GM12878 (cell line): ENCODE measurements around the gene HMGB1. TPM values are rescaled to one million over a fixed set of nuclear protein-coding genes. Genes with fewer than 3 reads are reported as not detected.
A peak's percentile ranks its signal among the peaks of the same experiment; 100 is the strongest.

Experiments
- ATAC-seq: fragments of 200-7000 bp; cut with Tn5 transposase; 3 replicates; pipeline ENCODE4 v1.9.1; 2020; ENCODE audit warnings: mild to moderate bottlenecking, moderate library complexity
- BruUV-seq: library from RNA; stranded (reverse); fragments of 400-500 nt; replicated peaks from 2 replicates; lab custom pipeline; 2021; lab: Mats Ljungman, UMichigan
- CTCF ChIA-PET: fragments of 300-600 bp; sonication (Branson Sonifier 250); formaldehyde crosslinking; extraction: SDS; loops from one replicate; lab custom pipeline; 2021; ENCODE audit warnings: inconsistent platforms; lab: Yijun Ruan, JAX
- POLR2A ChIA-PET: fragments of 350-600 bp; formaldehyde crosslinking; extraction: SDS; loops from one replicate; lab custom pipeline; 2021; ENCODE audit warnings: inconsistent platforms; lab: Charles Lee
- RAD21 ChIA-PET: fragments of 300-600 bp; sonication (Branson Sonifier 250); formaldehyde crosslinking; loops from one replicate; lab custom pipeline; 2023; ENCODE audit warnings: antibody characterized with exemption; ENCODE audit not compliant: unreplicated experiment; lab: Charles Lee
- SMC1A ChIA-PET: fragments of 300-600 bp; sonication (Branson Sonifier 250); formaldehyde crosslinking; loops from one replicate; lab custom pipeline; 2023; ENCODE audit not compliant: unreplicated experiment, uncharacterized antibody; lab: Charles Lee
- DNase-seq: peaks from one replicate; pipeline ENCODE4 v3.0.0-alpha.2; 2011; ENCODE audit warnings: low read depth, low spot score
- FAIRE-seq: peaks from 3 replicates; lab custom pipeline; 2011; peaks lifted over from hg19 to GRCh38; lab: Jason Lieb, UNC
- H2AFZ ChIP-seq: 2 replicates; pipeline ENCODE4 v1.6.0; 2011; ENCODE audit warnings: low read depth, low read length, control low read depth; ENCODE audit not compliant: control insufficient read depth
- H3K27ac ChIP-seq: 2 replicates; pipeline ENCODE4 v1.5.1; 2011; ENCODE audit warnings: control low read depth; ENCODE audit not compliant: control insufficient read depth, insufficient read depth
- H3K27me3 ChIP-seq, 2 experiments: replicated peaks in 1 of 2; 2 replicates each; pipeline versions ENCODE4 v1.6.0 to v1.6.1; 2011; ENCODE audit warnings: low read length in 1 of 2; ENCODE audit not compliant: control insufficient read depth in 2 of 2, insufficient read depth in 2 of 2
- H3K36me3 ChIP-seq, 2 experiments: 2 replicates each; pipeline ENCODE4 v1.5.1; 2011; ENCODE audit warnings: low read length in 1 of 2; ENCODE audit not compliant: control insufficient read depth in 2 of 2, insufficient read depth in 2 of 2
- H3K4me1 ChIP-seq: 2 replicates; pipeline ENCODE4 v1.6.1; 2011; ENCODE audit warnings: mild to moderate bottlenecking, low read length, moderate library complexity, mixed read lengths; ENCODE audit not compliant: control insufficient read depth, insufficient read depth
- H3K4me2 ChIP-seq: 2 replicates; pipeline ENCODE4 v1.6.0; 2011; ENCODE audit warnings: control low read depth; ENCODE audit not compliant: control insufficient read depth, insufficient read depth
- H3K4me3 ChIP-seq: fragments of 200-600 bp; sonication (generic); 2 replicates; pipeline ENCODE4 v1.5.1; 2016
- H3K79me2 ChIP-seq: 2 replicates; pipeline ENCODE4 v1.6.0; 2011; ENCODE audit warnings: low read length; ENCODE audit not compliant: control insufficient read depth, insufficient read depth
- H3K9ac ChIP-seq: 2 replicates; pipeline ENCODE4 v1.8.0; 2011; ENCODE audit warnings: low read length, control low read depth, mixed read lengths; ENCODE audit not compliant: control insufficient read depth, insufficient read depth
- H3K9me3 ChIP-seq: replicated peaks from 3 replicates; pipeline ENCODE4 v1.5.1; 2011; ENCODE audit warnings: mild to moderate bottlenecking, low read length; ENCODE audit not compliant: control insufficient read depth, insufficient read depth
- H4K20me1 ChIP-seq: 2 replicates; pipeline ENCODE4 v1.6.0; 2011; ENCODE audit not compliant: control insufficient read depth, insufficient read depth
- ATF7 ChIP-seq: fragments of 450-650 bp; IDR thresholded peaks from 2 replicates; pipeline ENCODE4 v1.6.1; 2016; ENCODE audit warnings: low read depth, mild to moderate bottlenecking
- CREM ChIP-seq: IDR thresholded peaks from 2 replicates; pipeline ENCODE4 v1.6.1; 2014; ENCODE audit warnings: antibody characterized with exemption, low read depth
- E4F1 ChIP-seq: fragments of 450-650 bp; IDR thresholded peaks from 2 replicates; pipeline ENCODE4 v1.6.1; 2018; ENCODE audit warnings: borderline replicate concordance, mild to moderate bottlenecking; ENCODE audit not compliant: partially characterized antibody
- EGR1 ChIP-seq, 2 experiments: IDR thresholded peaks; 1 replicate in 1 of 2; 2 replicates in 1 of 2; pipeline ENCODE4 v1.6.1; 2011 to 2012; ENCODE audit warnings: low read depth in 2 of 2, low read length in 2 of 2, borderline replicate concordance in 1 of 2, mild to moderate bottlenecking in 1 of 2, moderate library complexity in 1 of 2
- EP300 ChIP-seq, 2 experiments: fragments of 150-350 bp in 1 of 2; IDR thresholded peaks; 2 replicates each; pipeline ENCODE4 v1.6.1; 2011 to 2012; ENCODE audit warnings: low read depth in 2 of 2, low read length in 2 of 2, borderline replicate concordance in 1 of 2, improper control_type of control experiment in 1 of 2, inconsistent platforms in 1 of 2; ENCODE audit not compliant: control insufficient read depth in 1 of 2
- HDAC2 ChIP-seq: fragments of 200-600 bp; sonication (generic); IDR thresholded peaks from 2 replicates; pipeline ENCODE4 v1.6.1; 2017
- PAX8 ChIP-seq: fragments of 450-650 bp; IDR thresholded peaks from 2 replicates; pipeline ENCODE4 v1.6.1; 2017; ENCODE audit warnings: mild to moderate bottlenecking, moderate library complexity
- POU2F2 ChIP-seq: IDR thresholded peaks from 3 replicates; pipeline ENCODE4 v1.6.1; 2011; ENCODE audit warnings: low read depth, mild to moderate bottlenecking, low read length, borderline replicate concordance
- SMC3 ChIP-seq: IDR thresholded peaks from 2 replicates; pipeline ENCODE4 v1.6.1; 2011; ENCODE audit warnings: low read length, improper control_type of control experiment, borderline replicate concordance
- WGBS: methylation state at CpG from one replicate; pipeline ENCODE4 v1.1.6; 2016; ENCODE audit warnings: low lambda C conversion rate; ENCODE audit not compliant: insufficient replicate concordance, insufficient coverage; ENCODE audit errors: missing lambda C conversion rate; 5-methylcytosine and 5-hydroxymethylcytosine counted together
- in situ Hi-C: fragments of 300-500 bp; cut with MboI; formaldehyde crosslinking; loops from 9 replicates; pipeline ENCODE4 v1.14.3; 2018; ENCODE audit warnings: mixed read lengths
- intact Hi-C: fragments of 100-400 bp; cut with micrococcal nuclease; formaldehyde crosslinking; loops from one replicate; pipeline ENCODE4 v1.14.2; 2022; ENCODE audit not compliant: unreplicated experiment
- polyA plus RNA-seq, 11 experiments: library from polyadenylated mRNA; depleted of rRNA in 4 of 11; unstranded in 6 of 11; stranded (reverse) in 5 of 11; fragments of >200 nt; fragmentation: Nextera tagmentation in 4 of 11; fragmentation: Illumina TruSeq in 1 of 11; extraction: Ambion mirVana in 4 of 11; extraction: Trizol in 1 of 11; gene quantifications; 1 replicate in 1 of 11; 2 replicates in 10 of 11; pipeline versions ENCODE4 v1.2.1 to v1.2.3, GENCODE V29; 2011 to 2016; ENCODE audit warnings: inconsistent platforms in 2 of 11, missing spikeins in 2 of 11, low read depth in 1 of 11
- total RNA-seq, 4 experiments: library from RNA; depleted of rRNA in 3 of 4; stranded (reverse); fragments of >200 nt in 3 of 4; fragmentation: Illumina TruSeq in 1 of 4; extraction: Trizol in 1 of 4; gene quantifications; 2 replicates each; pipeline versions ENCODE4 v1.2.1 to v1.2.3, GENCODE V29; 2013 to 2021

The HMGB1 gene
- total and polyA plus RNA-seq, 10 of the 15 experiments (the other 5 are each of a cell fraction or from before 2014, with no cell fraction given) = 365 to 2,529 (median 1,396) TPM

GRCh38 chr13:30429721-30430694 is 35.7 kb downstream of the HMGB1 start (continued):
- no peak for TF ChIP-seq E4F1
- TF ChIP-seq EGR1 (IDR thresholded peaks at IDR 0.05; ENCODE audit: borderline replicate concordance in 1 of 2, low read depth in 2 of 2, low read length in 2 of 2) = no peak
- TF ChIP-seq PAX8 = no peak
- TF ChIP-seq CREM = peak; percentile 60; the same call in 1 of the 2 replicates
- TF ChIP-seq HDAC2 = no peak
- peak; percentile 74; the same call in 1 of the 2 replicates for TF ChIP-seq ATF7
- TF ChIP-seq SMC3 = no peak

GRCh38 chr13:30429235-30429634 is 36.5 kb downstream of the HMGB1 start:
- Histone ChIP-seq H3K9me3 (no peaks in the 10 kb centered on the region), H3K4me2 (peak overlapping the region; percentile 45), H3K4me3 (0 out of 2 replicates have a peak overlapping the region, but pooled peaks have one; percentile 29), H3K9ac (no peak overlapping the region), H3K27me3 (no peaks in the 10 kb centered on the region), H2AFZ (no peak overlapping the region), H3K36me3 (no peaks in the 10 kb centered on the region), H4K20me1 (no peaks in the 10 kb centered on the region), H3K4me1 (peaks cover 30% of the 10 kb centered on the region), H3K27ac (no peak overlapping the region), H3K79me2 (no peaks in the 10 kb centered on the region)
- intact Hi-C loops = no loop called here
- SMC1A ChIA-PET = interaction anchor here (0.7 to 5.1 kb wide), 15 partner anchors 10 to 287 kb away, joined by 3 to 155 read pairs (median 4); no protein-coding TSS in a partner anchor
- RAD21 ChIA-PET = interaction anchor here (0.7 to 4.2 kb wide), 10 partner anchors 8 to 235 kb away, joined by 3 to 89 read pairs (median 5); no protein-coding TSS in a partner anchor
- CTCF ChIA-PET = interaction anchor here (0.8 to 5.0 kb wide), 3 partner anchors 11 to 24 kb away, joined by 3 to 61 read pairs (median 4); no protein-coding TSS in a partner anchor
- POLR2A ChIA-PET = interaction anchor here (0.6 to 3.8 kb wide), 7 partner anchors 9 to 186 kb away, joined by 3 to 57 read pairs (median 4); no protein-coding TSS in a partner anchor
- DNase-seq (no peak), ATAC-seq (peak; percentile 42), FAIRE-seq (no peak)
- in situ Hi-C loops = no loop called here
- BruUV-seq = no TSS peak
- peak; percentile 58; the same call in 2 of the 3 replicates for TF ChIP-seq POU2F2
- TF ChIP-seq EP300 (IDR thresholded peaks at IDR 0.05; ENCODE audit: borderline replicate concordance in 1 of 2, control insufficient read depth in 1 of 2, low read depth in 2 of 2, low read length in 2 of 2) = no peak
- WGBS = 36% methylated on average over 3 of the region's 3 CpGs
